Mucosa of rectum (tissue), 2 donors: ENCODE data around the gene TEAD1.

Source experiments
- H3K27ac ChIP-seq, 2 donors: one replicate each; pipeline ENCODE4 v1.7.0; 2013; ENCODE audit warnings: inconsistent platforms in 2 of 2, low read depth in 2 of 2, low read length in 2 of 2
- H3K27me3 ChIP-seq, 2 donors: one replicate each; pipeline ENCODE4 v1.7.0; 2013; ENCODE audit warnings: low read length in 2 of 2; ENCODE audit not compliant: control insufficient read depth in 2 of 2, insufficient read depth in 2 of 2
- H3K36me3 ChIP-seq, 2 donors: one replicate each; pipeline ENCODE4 v1.7.0; 2013; ENCODE audit warnings: low read length in 2 of 2; ENCODE audit not compliant: control insufficient read depth in 2 of 2, insufficient read depth in 2 of 2
- H3K4me1 ChIP-seq, 2 donors: one replicate each; pipeline ENCODE4 v1.7.0; 2013; ENCODE audit warnings: low read length in 2 of 2, mild to moderate bottlenecking in 1 of 2; ENCODE audit not compliant: control insufficient read depth in 2 of 2, insufficient read depth in 2 of 2
- H3K4me3 ChIP-seq, 2 donors: one replicate each; pipeline ENCODE4 v1.7.0; 2013; ENCODE audit warnings: low read length in 2 of 2
- H3K9ac ChIP-seq, 2 donors: one replicate each; pipeline ENCODE4 v1.7.0; 2013; ENCODE audit warnings: low read length in 2 of 2, low read depth in 1 of 2, mild to moderate bottlenecking in 1 of 2
- H3K9me3 ChIP-seq, 2 donors: one replicate each; pipeline ENCODE4 v1.7.0; 2013; ENCODE audit warnings: low read length in 2 of 2; ENCODE audit not compliant: control insufficient read depth in 2 of 2
- donor health status: healthy.
- donor health status: Normal muscosa, but diverticular disease.

The TEAD1 gene

GRCh38 chr11:12677131-12677530 lies 2.9 kb downstream of the TEAD1 start:
- peak overlapping the region; percentile 53 to 61 for H3K27ac ChIP-seq
- peak overlapping the region in 1 of 2 donors; percentile 78 for H3K4me3 ChIP-seq
- no peaks in the 10 kb centered on the region for H3K9me3 ChIP-seq
- H3K4me1 ChIP-seq: peaks cover 20 to 44% of the 10 kb centered on the region in 2 donors
- no peaks in the 10 kb centered on the region for H3K36me3 ChIP-seq
- peak overlapping the region; percentile 71 to 75 for H3K9ac ChIP-seq
- no peaks in the 10 kb centered on the region for H3K27me3 ChIP-seq

GRCh38 chr11:12678092-12678491 lies 3.9 kb downstream of the TEAD1 start:
- Histone ChIP-seq H3K4me3 (no peak overlapping the region), H3K4me1 (peaks cover 20 to 44% of the 10 kb centered on the region in 2 donors), H3K9ac (peak overlapping the region in 1 of 2 donors; percentile 75), H3K27ac (peak overlapping the region; percentile 33 to 53), H3K36me3 (no peaks in the 10 kb centered on the region), H3K27me3 (no peaks in the 10 kb centered on the region), H3K9me3 (no peaks in the 10 kb centered on the region)

- peak overlapping the region; percentile 9 to 27 for H3K9ac ChIP-seq
- H3K27ac ChIP-seq: peak overlapping the region; percentile 17 to 84
- peaks cover 24 to 44% of the 10 kb centered on the region in 2 donors for H3K4me1 ChIP-seq
- no peaks in the 10 kb centered on the region for H3K27me3 ChIP-seq
- H3K4me3 ChIP-seq: no peak overlapping the region
- H3K36me3 ChIP-seq: no peaks in the 10 kb centered on the region
- no peaks in the 10 kb centered on the region for H3K9me3 ChIP-seq
Measured at GRCh38 chr11:12678991-12679390, 4.8 kb downstream of the TEAD1 start.

- Histone ChIP-seq H3K9ac (peak overlapping the region; percentile 43 to 67), H3K36me3 (no peaks in the 10 kb centered on the region), H3K4me3 (no peak overlapping the region), H3K27ac (peak overlapping the region; percentile 17 to 84), H3K9me3 (no peaks in the 10 kb centered on the region), H3K27me3 (no peaks in the 10 kb centered on the region), H3K4me1 (peaks cover 29 to 48% of the 10 kb centered on the region in 2 donors)
Measured at GRCh38 chr11:12679471-12679870, 5.2 kb downstream of the TEAD1 start.

- Histone ChIP-seq H3K9me3 (no peaks in the 10 kb centered on the region), H3K27ac (peak overlapping the region; percentile 81 to 84), H3K4me1 (peaks cover 31 to 57% of the 10 kb centered on the region in 2 donors), H3K27me3 (no peaks in the 10 kb centered on the region), H3K4me3 (peak overlapping the region; percentile 48 to 55), H3K9ac (peak overlapping the region in 1 of 2 donors; percentile 67), H3K36me3 (no peaks in the 10 kb centered on the region)
Measured at GRCh38 chr11:12680246-12680939, 6.2 kb downstream of the TEAD1 start.

- Histone ChIP-seq H3K27me3 (no peaks in the 10 kb centered on the region), H3K4me1 (peaks cover 31 to 61% of the 10 kb centered on the region in 2 donors), H3K27ac (peak overlapping the region; percentile 81 to 84), H3K4me3 (peak overlapping the region; percentile 48 to 55), H3K36me3 (no peaks in the 10 kb centered on the region), H3K9me3 (no peaks in the 10 kb centered on the region), H3K9ac (peak overlapping the region in 1 of 2 donors; percentile 67)
Measured at GRCh38 chr11:12680940-12681258, 6.7 kb downstream of the TEAD1 start.

GRCh38 chr11:12681466-12681865 lies 7.2 kb downstream of the TEAD1 start:
- Histone ChIP-seq H3K4me3 (no peak overlapping the region), H3K27ac (no peak overlapping the region), H3K36me3 (no peaks in the 10 kb centered on the region), H3K9me3 (no peaks in the 10 kb centered on the region), H3K27me3 (no peaks in the 10 kb centered on the region), H3K9ac (no peak overlapping the region), H3K4me1 (peaks cover 25 to 58% of the 10 kb centered on the region in 2 donors)

GRCh38 chr11:12682288-12682687 lies 8.1 kb downstream of the TEAD1 start:
- no peak overlapping the region for H3K27ac ChIP-seq
- H3K4me3 ChIP-seq: no peak overlapping the region
- no peaks in the 10 kb centered on the region for H3K9me3 ChIP-seq
- no peak overlapping the region for H3K9ac ChIP-seq
- H3K36me3 ChIP-seq: no peaks in the 10 kb centered on the region
- H3K27me3 ChIP-seq: no peaks in the 10 kb centered on the region
- peaks cover 21 to 54% of the 10 kb centered on the region in 2 donors for H3K4me1 ChIP-seq

- Histone ChIP-seq H3K27ac (no peak overlapping the region), H3K27me3 (no peaks in the 10 kb centered on the region), H3K36me3 (no peaks in the 10 kb centered on the region), H3K4me3 (no peak overlapping the region), H3K4me1 (peaks cover 22 to 48% of the 10 kb centered on the region in 2 donors), H3K9ac (no peak overlapping the region), H3K9me3 (no peaks in the 10 kb centered on the region)
Measured at GRCh38 chr11:12682737-12683500, 8.7 kb downstream of the TEAD1 start.

- Histone ChIP-seq H3K9me3 (no peaks in the 10 kb centered on the region), H3K27ac (peak overlapping the region; percentile 78 to 84), H3K4me1 (peaks cover 23 to 46% of the 10 kb centered on the region in 2 donors), H3K27me3 (no peaks in the 10 kb centered on the region), H3K9ac (no peak overlapping the region), H3K36me3 (no peaks in the 10 kb centered on the region), H3K4me3 (no peak overlapping the region)
Measured at GRCh38 chr11:12683874-12684273, 9.7 kb downstream of the TEAD1 start.
